Activated CD8-positive, alpha-beta memory T cell treated with anti-CD3 and anti-CD28 coated beads, Interleukin-2, amount 50 U/mL, for 24 hours (primary cell): ENCODE measurements around the gene CDK5.

Experiments
- DNase-seq: peaks from one replicate; pipeline ENCODE4 v3.0.0-alpha.2; 2020; ENCODE audit errors: extremely low read depth

Gene CDK5

GRCh38 chr7:151086802-151087244 lies 29.1 kb upstream of the CDK5 start:
- no peak for DNase-seq

GRCh38 chr7:151085691-151086620 lies 28.3 kb upstream of the CDK5 start, which contains the start of gene AGAP3:
Gene AGAP3, plus strand, starts transcription at chr7:151086475. Its CDS starts 267 bp downstream, at chr7:151086742.
- DNase-seq, result no peak

DNA sequence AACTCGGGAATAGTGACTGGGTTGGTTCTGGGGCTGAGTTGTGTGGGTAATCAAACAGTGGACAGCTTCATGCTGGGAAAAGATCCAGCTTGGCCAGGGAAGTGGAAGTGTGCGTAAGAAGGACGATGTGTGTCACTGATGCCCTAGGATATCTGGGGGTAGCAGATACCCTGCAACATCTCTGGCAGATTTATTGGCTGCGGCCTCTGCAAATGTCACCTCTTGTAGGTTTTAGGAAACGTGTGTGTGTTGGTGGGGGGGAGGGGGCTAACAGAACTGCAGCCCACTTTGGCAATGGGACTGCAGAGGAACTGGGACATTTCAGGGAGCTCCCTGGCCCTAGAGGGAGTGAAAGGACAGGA lies 27.6 kb upstream of the CDK5 start:
- DNase-seq, result no peak

GRCh38 chr7:151083824-151084160 lies 26.1 kb upstream of the CDK5 start:
- no peak for DNase-seq

DNA sequence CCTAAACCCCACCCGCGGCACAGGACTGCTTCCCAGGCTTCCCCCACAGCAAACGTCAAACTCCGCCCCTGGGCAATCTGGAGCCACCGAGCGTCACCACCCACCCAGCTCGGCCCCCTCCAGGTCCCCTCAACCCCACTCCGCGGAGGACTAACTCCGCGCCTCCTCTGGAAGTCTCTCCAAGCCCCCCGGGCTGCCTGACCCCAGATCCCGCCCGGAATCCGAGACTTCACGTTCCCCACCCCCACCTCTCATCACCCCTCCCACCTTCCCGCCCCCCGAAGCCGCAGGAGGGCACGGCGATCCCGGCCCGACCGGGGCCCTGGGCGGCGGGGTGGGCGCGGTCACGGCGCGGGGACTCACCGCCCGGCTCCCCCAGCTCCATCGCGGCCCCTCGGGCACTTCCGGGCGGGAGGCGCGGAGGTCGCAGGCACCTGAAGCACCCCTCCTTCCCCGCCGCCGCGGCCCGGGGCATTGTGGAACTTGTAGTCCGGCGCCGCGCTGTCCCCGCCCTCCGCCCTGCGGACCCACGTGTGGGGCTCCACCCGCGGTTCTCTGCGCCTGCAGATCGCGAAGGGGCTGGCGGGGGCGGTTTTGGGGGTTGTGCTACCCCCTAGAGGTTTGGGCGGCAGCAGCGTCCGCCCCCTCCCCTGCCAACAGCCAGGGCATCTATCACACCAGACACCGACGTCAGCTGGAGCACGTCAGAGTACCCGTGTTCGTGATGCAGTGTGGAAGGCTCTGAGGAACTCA lies 25.6 kb upstream of the CDK5 start, which contains the start of gene TMUB1:
TMUB1 (minus strand) TSS at position 423 of the 753 bp plus-strand sequence. CDS start 930 bp downstream, outside the sequence.
- peak; percentile 59 for DNase-seq

- no peak for DNase-seq
Measured at GRCh38 chr7:151082141-151083070, 24.7 kb upstream of the CDK5 start.

DNA sequence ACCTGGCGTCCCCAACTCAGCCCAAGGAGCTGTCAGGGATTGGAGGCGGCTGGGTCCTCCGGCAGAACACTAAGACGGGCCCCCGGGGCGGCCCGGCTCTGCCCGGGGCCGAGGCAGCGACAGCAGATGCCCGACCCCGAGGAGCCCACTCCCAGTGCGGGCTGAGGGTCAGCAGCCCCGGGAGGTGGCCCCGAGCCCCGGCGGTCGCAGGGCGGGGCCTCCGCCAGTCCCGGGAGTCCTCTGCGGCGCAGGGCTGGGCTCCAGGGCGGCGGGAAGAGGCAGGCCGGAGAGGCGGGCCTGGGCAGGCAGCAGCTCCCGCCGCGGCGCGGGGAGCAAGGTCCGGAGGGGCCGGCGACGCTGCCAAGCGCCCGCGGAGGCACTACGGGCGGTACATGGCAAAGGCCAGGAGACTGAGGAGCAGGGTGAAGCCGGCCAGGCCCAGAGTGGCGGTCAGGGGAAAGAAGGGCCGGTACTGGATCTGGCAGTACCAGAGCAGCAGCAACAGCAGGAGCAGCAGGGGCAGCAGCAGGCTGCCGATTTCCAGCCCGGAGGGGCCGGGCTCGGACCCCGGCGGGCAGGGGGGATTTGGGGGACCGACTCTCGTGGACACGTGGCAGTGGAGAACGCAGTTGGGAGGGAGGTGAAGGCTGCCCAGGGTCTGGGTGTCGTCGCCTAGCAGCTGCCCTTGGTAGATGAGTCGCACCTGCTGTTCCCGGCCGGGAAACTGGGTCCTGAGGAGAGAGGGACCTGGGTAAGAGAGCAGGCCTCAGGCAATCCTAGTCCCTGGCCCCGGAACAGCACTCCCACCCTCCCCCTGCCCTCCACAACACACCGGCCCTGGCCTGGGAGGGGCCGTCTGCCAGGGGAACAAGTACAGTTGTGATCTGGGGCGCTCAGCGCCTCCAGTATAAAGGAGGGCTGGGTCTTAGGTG lies 23.7 kb upstream of the CDK5 start:
- DNase-seq, result no peak

DNA sequence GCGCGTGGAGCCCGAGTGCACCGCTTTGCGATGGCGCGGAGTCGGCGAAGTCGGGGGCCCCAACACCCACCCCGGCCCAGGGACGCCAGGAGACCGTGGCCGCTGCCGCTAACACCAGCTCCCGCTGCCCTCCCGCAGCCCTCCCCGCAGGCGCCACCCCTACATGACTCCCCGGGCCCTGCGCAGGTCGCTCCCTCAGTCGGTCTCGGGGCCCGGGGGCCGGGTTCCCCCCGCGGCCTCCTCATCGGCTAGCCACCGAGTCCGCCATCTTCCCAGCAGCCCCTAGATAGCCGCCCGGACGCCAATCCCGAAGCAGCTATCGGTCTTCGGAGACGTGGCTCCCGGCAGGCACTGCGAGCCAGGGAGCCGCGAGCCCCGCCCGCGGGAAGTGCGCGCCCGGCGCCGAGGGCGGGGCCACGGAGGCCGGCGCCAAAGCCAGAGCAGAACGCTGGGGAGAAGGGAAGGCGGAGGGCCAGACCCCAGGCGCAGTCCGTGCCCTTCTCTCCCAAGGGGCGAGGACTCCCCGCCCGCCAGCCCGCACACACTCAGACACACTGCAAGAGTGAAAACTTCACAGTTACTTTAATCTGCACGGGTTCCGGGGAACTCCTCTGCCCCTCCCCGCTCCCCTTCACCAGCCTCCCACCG lies 22.9 kb upstream of the CDK5 start, which contains the start of gene FASTK:
FASTK (minus strand) TSS at position 288 of the 648 bp plus-strand sequence; CDS start at position 245, 43 bp downstream.
- DNase-seq, result peak; percentile 75

GRCh38 chr7:151080067-151080521 lies 22.4 kb upstream of the CDK5 start:
- no peak for DNase-seq

DNA sequence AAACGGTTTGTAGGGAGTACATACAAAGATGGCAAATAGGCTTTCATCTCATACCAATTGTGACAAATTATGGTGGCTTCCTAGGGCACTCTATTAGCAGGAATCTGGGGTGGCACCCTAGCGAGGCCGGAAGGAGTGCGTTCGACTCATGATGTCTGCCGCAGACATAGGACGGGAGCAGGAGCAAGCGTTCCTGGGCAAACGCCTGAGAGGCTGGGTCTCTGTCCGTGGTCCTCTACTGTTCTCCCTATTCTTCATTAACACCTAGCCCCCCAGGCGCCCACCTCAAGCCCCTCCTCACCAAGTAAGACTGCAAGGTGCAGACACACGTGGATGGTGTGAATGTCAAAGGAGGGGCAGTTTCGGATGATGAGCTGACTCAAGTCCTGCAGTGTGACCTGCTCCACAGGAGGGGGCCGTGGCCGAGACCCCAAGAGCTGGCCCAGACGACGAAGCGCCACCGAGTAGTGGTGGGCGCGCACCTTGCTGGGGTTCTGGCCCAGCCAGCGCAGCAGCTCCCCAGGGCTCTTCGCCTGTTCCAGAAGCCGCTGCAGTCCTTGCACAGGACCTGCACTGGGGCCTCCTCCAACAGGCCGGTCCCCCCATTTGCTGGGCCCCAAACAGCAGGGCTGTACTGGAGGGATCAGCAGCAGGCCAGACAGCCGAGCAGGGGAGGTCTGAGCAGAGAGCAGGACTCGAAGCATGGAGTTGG lies 21.7 kb upstream of the CDK5 start:
- no peak for DNase-seq

GRCh38 chr7:151078233-151079040 lies 20.7 kb upstream of the CDK5 start:
- no peak for DNase-seq

DNA sequence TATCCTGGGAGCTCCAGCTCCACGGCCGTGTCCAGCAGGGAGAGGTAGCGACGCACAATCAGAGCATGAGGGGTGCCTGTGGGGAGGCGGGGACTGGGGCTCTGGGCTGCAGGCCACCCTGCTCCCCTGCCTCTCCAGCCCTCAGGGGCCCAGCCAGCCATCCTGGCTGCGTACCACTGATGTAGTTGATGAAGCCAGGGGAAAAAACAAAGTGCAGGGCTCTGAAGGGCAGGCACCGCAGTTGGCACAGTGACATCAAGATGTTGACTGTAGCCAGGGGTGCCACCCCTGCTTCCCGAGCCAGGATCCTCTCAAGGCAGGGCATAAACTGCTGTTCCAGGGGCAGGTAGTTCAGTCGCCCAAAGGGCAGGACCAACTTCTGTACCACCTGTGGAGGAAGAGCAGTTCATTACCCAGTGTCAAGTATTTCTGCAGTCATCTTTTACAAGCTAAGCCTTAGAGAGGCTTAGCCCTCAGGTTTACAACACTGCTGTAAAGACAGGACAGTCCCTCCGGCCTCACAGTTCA lies 20.1 kb upstream of the CDK5 start:
- DNase-seq, result no peak

- DNase-seq, result no peak
Measured at GRCh38 chr7:151076863-151077704, 19.4 kb upstream of the CDK5 start.

DNA sequence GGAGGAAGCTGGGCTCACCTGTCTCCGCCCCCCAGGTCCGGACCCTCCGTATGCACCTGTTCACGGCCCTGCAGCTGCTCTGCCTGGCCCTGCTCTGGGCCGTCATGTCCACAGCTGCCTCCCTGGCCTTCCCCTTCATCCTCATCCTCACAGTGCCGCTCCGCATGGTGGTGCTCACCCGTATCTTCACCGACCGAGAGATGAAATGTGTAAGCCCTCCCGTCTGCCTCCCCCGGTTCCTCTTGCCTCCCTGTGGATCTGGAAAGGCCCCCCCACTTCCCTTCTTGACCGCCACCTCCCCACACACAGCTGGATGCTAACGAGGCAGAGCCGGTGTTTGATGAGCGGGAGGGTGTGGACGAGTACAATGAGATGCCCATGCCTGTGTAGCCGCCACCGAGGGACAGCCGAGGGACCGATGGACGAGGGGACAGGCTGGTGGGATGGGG lies 18.3 kb upstream of the CDK5 start:
- DNase-seq, result no peak

DNA sequence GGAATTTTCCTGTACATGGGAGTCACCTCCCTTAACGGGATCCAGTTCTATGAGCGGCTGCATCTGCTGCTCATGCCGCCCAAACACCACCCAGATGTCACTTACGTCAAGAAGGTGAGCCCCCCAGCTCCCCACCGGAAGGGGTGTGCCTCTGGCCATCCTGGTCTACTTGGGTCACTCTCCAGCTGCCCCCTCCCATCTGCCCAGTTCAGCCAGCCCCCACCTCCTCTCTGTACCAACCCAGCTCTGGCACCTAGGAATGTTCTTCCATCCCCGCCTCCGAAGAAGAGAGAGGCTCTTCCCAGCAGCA lies 17.9 kb upstream of the CDK5 start:
- DNase-seq, result no peak

- no peak for DNase-seq
Measured at GRCh38 chr7:151074817-151075661, 17.3 kb upstream of the CDK5 start.
